ENCODE measurements around the gene NAPSA.

Gene NAPSA

DNA sequence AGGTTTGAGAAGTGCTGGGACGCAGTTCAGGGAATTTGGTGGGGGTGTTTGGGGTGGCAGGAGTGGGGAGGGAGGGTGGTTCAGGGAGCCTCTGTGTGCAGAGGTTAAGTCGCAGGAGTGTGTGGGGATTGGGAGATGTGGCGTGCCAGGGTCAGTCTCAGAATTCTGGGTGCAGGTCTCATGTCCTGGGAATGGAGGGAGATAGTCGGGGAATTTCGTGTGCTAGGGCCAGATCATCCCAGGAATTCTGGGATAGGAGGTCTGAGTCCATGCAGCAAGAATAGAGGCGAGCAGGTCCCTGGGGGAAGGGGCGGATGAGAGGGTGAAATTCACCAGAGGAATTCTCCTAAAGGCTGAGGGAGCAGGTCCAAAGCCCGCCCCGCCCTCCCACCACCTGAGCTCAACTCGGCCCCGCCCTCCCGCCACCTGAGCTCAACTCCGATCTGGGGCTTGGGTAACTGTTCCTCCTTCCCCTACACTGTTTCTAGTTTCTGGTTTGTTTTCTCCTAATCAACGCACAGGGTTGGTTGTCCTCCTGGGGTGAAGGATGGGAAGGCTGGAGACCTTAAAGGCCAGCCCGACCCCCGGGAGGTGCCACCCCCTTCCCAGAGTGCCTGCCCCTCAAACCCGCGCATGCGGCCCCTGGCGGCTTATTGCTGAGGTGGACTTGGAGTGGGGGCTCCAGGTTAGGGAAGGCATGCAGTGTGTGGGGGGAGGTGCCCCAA, 51.5 kb downstream of the NAPSA start:
- DNase-seq, result peak; percentile 10

- DNase-seq, result no peak
These were observed 52.2 kb downstream of the NAPSA start for GRCh38 chr19:50312967-50313811.

DNA sequence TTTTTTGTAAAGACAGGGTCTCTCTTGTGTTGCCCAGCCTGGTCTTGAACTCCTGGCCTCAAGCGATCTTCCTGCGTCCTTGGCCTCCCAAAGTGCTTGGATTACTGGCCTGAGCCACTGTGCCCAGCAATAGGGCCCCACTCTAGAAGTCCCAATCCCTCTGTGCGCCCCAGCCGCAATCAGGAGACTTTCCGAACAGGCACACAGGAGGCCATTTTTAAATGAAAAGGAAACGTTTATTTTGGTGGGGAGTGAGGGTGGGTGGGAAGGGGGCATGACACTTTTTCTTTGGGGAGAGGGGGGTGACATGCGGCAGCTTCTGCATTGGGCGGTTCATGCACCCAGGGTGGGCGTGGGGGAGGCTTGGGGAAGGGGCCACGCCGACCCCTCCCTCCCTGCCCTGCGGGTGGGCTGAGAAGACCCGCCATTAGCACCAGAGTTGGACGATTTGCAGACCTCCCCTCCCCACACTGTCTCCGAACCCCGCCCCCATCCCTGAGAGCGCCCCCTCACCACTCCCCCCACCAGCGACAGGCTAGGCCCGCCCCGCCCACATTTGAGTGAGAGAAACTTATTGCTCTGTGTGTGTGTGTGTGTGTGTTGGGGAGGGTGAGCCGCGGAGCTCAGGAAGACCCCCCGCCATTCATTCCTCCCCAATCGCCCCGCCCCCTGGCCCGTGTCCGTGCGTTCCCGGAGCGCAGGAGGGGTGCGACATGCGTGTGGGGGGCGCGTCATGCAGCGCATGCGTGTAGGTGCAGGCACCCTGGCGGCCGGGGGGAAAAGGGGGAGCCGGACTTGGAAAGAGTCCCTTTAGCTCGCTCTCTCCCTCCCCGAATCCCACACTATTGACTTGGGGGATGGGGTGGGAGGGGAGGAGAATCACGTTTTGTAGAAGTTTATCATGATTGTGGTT, 53.5 kb downstream of the NAPSA start:
- peak; percentile 56 for DNase-seq

DNA sequence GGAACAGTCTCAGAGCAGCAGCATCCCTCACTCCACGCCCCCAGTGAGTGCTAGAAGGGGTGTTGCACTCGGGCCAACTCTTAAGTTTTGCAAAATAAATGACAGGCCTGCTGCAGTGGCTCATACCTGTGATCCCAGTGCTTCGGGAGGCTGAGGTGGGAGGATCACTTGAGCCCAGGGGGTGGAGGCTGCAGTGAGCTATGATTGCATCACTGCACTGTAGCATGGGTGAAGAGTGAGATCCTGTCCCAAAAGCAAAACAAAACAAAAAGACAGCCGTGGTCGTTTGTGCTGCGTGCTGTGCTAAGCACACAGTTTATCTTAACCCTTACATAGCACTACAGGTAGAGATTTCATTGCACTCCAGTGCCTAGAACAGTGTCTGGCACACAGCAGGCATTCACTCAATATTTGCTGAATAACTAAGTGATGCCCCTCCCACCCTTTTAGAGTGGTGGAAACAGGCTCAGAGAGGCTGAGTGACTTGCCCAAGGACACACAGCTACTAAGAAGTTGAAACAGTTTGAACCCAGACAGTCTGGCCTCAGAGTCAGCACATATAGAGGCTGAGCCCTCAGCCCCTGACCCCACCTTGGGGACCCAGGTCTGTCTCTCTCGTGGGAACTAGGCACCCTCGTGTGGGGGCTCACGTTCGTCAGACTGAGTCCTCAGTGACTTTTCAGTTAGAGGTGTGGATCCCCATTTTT, 54.5 kb downstream of the NAPSA start:
- no peak for DNase-seq

DNA sequence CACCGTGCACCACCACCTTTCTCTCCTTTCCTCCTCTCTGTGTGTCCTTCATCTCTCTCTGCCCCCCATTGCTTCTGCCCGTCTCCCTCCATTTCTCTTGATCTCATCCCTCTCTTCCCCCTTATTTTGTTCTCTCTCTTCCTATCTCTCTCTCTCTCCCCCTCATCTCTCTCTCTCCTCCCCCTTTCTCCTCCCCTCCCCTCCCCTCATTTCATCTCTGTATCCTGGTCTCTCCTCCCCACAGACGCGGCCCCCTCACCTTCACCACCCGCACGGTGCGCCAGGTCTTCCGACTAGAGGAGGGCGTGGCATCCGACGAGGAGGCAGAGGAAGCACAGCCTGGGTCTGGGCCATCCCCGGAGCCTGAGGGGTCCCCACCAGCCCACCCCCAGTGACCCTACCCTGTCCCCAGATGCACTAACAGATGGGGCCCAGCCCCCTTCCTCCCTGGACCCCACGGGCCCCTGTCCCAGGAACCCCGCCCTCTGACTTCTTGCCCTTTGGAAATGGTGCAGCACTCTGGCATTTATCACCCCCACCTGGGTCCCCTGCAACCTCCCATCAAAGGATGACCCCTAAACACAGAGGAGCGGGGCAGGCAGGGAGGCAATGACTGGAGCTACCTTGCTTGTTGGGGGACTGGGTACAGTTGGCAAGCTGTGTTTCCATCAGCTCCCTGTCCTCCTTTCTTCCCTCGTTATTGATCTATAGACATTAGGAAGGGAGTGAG, 55.9 kb downstream of the NAPSA start:
- no peak for DNase-seq

DNA sequence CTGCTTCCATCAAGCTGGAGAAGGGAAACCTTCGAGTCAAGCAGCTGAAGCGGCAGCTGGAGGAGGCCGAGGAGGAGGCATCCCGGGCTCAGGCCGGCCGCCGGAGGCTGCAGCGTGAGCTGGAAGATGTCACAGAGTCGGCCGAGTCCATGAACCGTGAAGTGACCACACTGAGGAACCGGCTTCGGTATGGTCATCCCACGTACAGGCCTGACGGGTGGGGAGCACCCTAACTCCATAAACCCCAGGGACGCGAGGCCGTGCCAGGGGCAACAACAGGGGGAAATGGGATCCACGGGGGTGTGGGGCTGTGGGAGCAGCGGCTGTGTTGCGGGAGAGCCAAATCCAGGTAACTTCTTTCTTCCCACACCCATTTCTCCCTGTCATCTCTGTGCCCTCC, 56.4 kb downstream of the NAPSA start:
- DNase-seq, result no peak
